Measurements from ENCODE around the gene PDE6B. TPM values are rescaled to one million over a fixed set of nuclear protein-coding genes. Genes with fewer than 3 reads are reported as not detected.

Gene PDE6B
- polyA plus RNA-seq, 1 donor from 2014 or later: 3.2 TPM

GRCh38 chr4:583820-584219 lies 41.6 kb upstream of the PDE6B start:
- Histone ChIP-seq H3K9ac (ENCODE audit: low read length) (no peak overlapping the region), H4K20me1 (ENCODE audit: insufficient read depth) (no peaks in the 10 kb centered on the region), H3K4me3 (ENCODE audit: low read length) (no peak overlapping the region), H3K9me3 (ENCODE audit: low read length) (peaks cover 9% of the 10 kb centered on the region), H3F3A (ENCODE audit: insufficient read depth, low read length, poor library complexity, severe bottlenecking) (no peaks in the 10 kb centered on the region), H2AFZ (ENCODE audit: low read depth, low read length) (no peak overlapping the region), H3K27me3 (ENCODE audit: insufficient read depth, low read depth, low read length) (peaks cover 10% of the 10 kb centered on the region), H3K4me2 (ENCODE audit: low read length) (no peak overlapping the region), H3K27ac (ENCODE audit: low read length) (no peak overlapping the region), H3K79me2 (replicated peaks; ENCODE audit: insufficient read depth, low read length) (no peaks in the 10 kb centered on the region), H3K36me3 (ENCODE audit: insufficient read depth, low read length) (no peaks in the 10 kb centered on the region), H3K9me2 (ENCODE audit: insufficient read depth, low read length) (no peaks in the 10 kb centered on the region)
- TF ChIP-seq TAF1 (IDR thresholded peaks at IDR 0.05; ENCODE audit: low read depth) (no peak), EZH2 (IDR thresholded peaks at IDR 0.05; ENCODE audit: borderline replicate concordance, insufficient read depth, low read length, poor library complexity, severe bottlenecking) (no peak), RAD21 (conservative IDR thresholded peaks at IDR 0.05) (no peak), POLR2AphosphoS5 (IDR thresholded peaks at IDR 0.05) (no peak), CTCF (IDR thresholded peaks at IDR 0.05; ENCODE audit: poor library complexity, severe bottlenecking) (no peak), MXI1 (conservative IDR thresholded peaks at IDR 0.05; ENCODE audit: poor library complexity, severe bottlenecking) (no peak), EP300 (conservative IDR thresholded peaks at IDR 0.05; ENCODE audit: poor library complexity, severe bottlenecking) (no peak), SMC3 (conservative IDR thresholded peaks at IDR 0.05; ENCODE audit: poor library complexity) (no peak), REST (IDR thresholded peaks at IDR 0.05; ENCODE audit: borderline replicate concordance) (no peak)

GRCh38 chr4:587671-588350 lies 37.6 kb upstream of the PDE6B start:
- H3K79me2 ChIP-seq (replicated peaks; ENCODE audit: insufficient read depth, low read length): no peaks in the 10 kb centered on the region
- H3K4me2 ChIP-seq (ENCODE audit: low read length): no peak overlapping the region
- H3K27me3 ChIP-seq (ENCODE audit: insufficient read depth, low read depth, low read length): no peaks in the 10 kb centered on the region
- no peak overlapping the region for H3K9ac ChIP-seq (ENCODE audit: low read length)
- H2AFZ ChIP-seq (ENCODE audit: low read depth, low read length): no peak overlapping the region
- H3F3A ChIP-seq (ENCODE audit: insufficient read depth, low read length, poor library complexity, severe bottlenecking): no peaks in the 10 kb centered on the region
- TF ChIP-seq CTCF (IDR thresholded peaks at IDR 0.05; ENCODE audit: poor library complexity, severe bottlenecking): no peak
- no peak for TF ChIP-seq TAF1 (IDR thresholded peaks at IDR 0.05; ENCODE audit: low read depth)
- no peak for TF ChIP-seq SMC3 (conservative IDR thresholded peaks at IDR 0.05; ENCODE audit: poor library complexity)
- TF ChIP-seq REST (IDR thresholded peaks at IDR 0.05; ENCODE audit: borderline replicate concordance): no peak
- TF ChIP-seq RAD21 (conservative IDR thresholded peaks at IDR 0.05): no peak
- TF ChIP-seq EZH2 (IDR thresholded peaks at IDR 0.05; ENCODE audit: borderline replicate concordance, insufficient read depth, low read length, poor library complexity, severe bottlenecking): no peak
- TF ChIP-seq POLR2AphosphoS5 (IDR thresholded peaks at IDR 0.05): no peak
- no peak overlapping the region for H3K27ac ChIP-seq (ENCODE audit: low read length)
- peaks cover 4% of the 10 kb centered on the region for H3K36me3 ChIP-seq (ENCODE audit: insufficient read depth, low read length)
- H3K9me3 ChIP-seq (ENCODE audit: low read length): no peaks in the 10 kb centered on the region
- H4K20me1 ChIP-seq (ENCODE audit: insufficient read depth): no peaks in the 10 kb centered on the region
- H3K9me2 ChIP-seq (ENCODE audit: insufficient read depth, low read length): no peaks in the 10 kb centered on the region
- H3K4me3 ChIP-seq (ENCODE audit: low read length): no peak overlapping the region
